Measurements from ENCODE around the gene PECR. TPM values are rescaled to one million over a fixed set of nuclear protein-coding genes. Genes with fewer than 3 reads are reported as not detected.

Gene PECR
- total and polyA plus RNA-seq, 2 of the 13 experiments (the other 11 are each of a cell fraction or from before 2014, with no cell fraction given): 151 to 153 TPM

DNA sequence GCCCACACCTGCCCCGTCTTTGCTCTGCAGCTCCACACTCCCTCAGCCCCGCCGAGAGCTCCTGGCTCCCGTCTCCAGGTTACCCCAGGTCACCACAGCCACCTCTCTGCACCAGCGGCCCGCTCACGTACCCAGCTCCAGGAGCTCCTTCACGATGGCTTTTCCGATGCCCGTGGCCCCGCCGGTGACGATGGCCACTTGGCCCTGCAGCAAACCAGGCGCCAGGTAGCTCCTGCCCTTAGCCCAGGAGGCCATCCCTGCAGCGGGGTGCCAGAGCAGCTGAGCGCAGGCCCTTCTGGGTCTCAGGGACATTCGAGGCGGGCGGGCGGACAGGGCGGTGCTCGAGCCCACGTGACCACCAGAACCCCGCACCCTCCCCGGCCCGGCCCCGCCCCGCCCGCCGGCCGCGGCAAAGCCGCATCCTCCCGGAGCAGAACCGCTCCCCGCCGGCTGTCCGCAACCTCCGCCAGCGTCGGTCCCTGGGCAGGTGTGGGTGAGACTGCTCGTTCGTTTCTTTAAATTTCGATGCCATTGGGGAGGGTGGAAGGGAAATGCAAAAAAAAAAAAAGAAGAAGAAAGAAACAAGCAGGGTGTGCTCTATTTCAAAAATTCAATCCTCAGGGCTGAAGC lies at the start of gene PECR, which contains the start of gene TMEM169 (continued):
- TF ChIP-seq PHF5A (CRISPR knock-in tag; IDR thresholded peaks at IDR 0.05; ENCODE audit: low read depth, unreplicated experiment): peak; percentile 50
- peak; percentile 91; the same call in 1 of the 2 replicates for TF ChIP-seq ZNF558 (CRISPR knock-in tag; IDR thresholded peaks at IDR 0.05; ENCODE audit: borderline replicate concordance)
- TF ChIP-seq SIN3B (IDR thresholded peaks at IDR 0.05; ENCODE audit: low read length): no peak
- TF ChIP-seq TCF12 (IDR thresholded peaks at IDR 0.05): no peak
- TF ChIP-seq TCF12 (CRISPR knock-in tag; IDR thresholded peaks at IDR 0.05): peak; percentile 73; the same call in 1 of the 2 replicates
- TF ChIP-seq, protein P1, sequence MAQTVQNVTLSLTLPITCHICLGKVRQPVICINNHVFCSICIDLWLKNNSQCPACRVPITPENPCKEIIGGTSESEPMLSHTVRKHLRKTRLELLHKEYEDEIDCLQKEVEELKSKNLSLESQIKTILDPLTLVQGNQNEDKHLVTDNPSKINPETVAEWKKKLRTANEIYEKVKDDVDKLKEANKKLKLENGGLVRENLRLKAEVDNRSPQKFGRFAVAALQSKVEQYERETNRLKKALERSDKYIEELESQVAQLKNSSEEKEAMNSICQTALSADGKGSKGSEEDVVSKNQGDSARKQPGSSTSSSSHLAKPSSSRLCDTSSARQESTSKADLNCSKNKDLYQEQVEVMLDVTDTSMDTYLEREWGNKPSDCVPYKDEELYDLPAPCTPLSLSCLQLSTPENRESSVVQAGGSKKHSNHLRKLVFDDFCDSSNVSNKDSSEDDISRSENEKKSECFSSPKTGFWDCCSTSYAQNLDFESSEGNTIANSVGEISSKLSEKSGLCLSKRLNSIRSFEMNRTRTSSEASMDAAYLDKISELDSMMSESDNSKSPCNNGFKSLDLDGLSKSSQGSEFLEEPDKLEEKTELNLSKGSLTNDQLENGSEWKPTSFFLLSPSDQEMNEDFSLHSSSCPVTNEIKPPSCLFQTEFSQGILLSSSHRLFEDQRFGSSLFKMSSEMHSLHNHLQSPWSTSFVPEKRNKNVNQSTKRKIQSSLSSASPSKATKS (CRISPR knock-in tag; IDR thresholded peaks at IDR 0.05): peak; percentile 48; the same call in 1 of the 2 replicates
- 0 out of 2 replicates have a peak, but pooled peaks have one; percentile 8 for TF ChIP-seq RFX3 (CRISPR knock-in tag; IDR thresholded peaks at IDR 0.05)
- TF ChIP-seq ZFP82 (CRISPR knock-in tag; IDR thresholded peaks at IDR 0.05; ENCODE audit: borderline replicate concordance): peak; percentile 98
- TF ChIP-seq MEIS1 (CRISPR knock-in tag; IDR thresholded peaks at IDR 0.05; ENCODE audit: borderline replicate concordance): peak; percentile 34; the same call in 1 of the 2 replicates
- TF ChIP-seq, protein P2, sequence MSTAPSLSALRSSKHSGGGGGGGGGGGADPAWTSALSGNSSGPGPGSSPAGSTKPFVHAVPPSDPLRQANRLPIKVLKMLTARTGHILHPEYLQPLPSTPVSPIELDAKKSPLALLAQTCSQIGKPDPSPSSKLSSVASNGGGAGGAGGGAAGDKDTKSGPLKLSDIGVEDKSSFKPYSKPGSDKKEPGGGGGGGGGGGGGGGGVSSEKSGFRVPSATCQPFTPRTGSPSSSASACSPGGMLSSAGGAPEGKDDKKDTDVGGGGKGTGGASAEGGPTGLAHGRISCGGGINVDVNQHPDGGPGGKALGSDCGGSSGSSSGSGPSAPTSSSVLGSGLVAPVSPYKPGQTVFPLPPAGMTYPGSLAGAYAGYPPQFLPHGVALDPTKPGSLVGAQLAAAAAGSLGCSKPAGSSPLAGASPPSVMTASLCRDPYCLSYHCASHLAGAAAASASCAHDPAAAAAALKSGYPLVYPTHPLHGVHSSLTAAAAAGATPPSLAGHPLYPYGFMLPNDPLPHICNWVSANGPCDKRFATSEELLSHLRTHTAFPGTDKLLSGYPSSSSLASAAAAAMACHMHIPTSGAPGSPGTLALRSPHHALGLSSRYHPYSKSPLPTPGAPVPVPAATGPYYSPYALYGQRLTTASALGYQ (CRISPR knock-in tag; IDR thresholded peaks at IDR 0.05): 0 out of 2 replicates have a peak, but pooled peaks have one; percentile 52
- TF ChIP-seq FOXJ3 (CRISPR knock-in tag; IDR thresholded peaks at IDR 0.05; ENCODE audit: borderline replicate concordance): no peak
- TF ChIP-seq ZNF44 (CRISPR knock-in tag; IDR thresholded peaks at IDR 0.05): peak; percentile 96
- TF ChIP-seq, protein P3, sequence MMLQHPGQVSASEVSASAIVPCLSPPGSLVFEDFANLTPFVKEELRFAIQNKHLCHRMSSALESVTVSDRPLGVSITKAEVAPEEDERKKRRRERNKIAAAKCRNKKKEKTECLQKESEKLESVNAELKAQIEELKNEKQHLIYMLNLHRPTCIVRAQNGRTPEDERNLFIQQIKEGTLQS (CRISPR knock-in tag; IDR thresholded peaks at IDR 0.05): 0 out of 2 replicates have a peak, but pooled peaks have one; percentile 44
- TF ChIP-seq SCMH1 (CRISPR knock-in tag; IDR thresholded peaks at IDR 0.05; ENCODE audit: borderline replicate concordance): no peak
- TF ChIP-seq REPIN1 (CRISPR knock-in tag; IDR thresholded peaks at IDR 0.05; ENCODE audit: borderline replicate concordance, low read depth): peak; percentile 92
- peak; percentile 81 for TF ChIP-seq MED8 (CRISPR knock-in tag; IDR thresholded peaks at IDR 0.05; ENCODE audit: insufficient replicate concordance)
- TF ChIP-seq TBP (CRISPR knock-in tag; IDR thresholded peaks at IDR 0.05): no peak
- peak; percentile 79 for TF ChIP-seq MEF2D (CRISPR knock-in tag; IDR thresholded peaks at IDR 0.05)
- peak; percentile 95 for TF ChIP-seq EEA1 (CRISPR knock-in tag; IDR thresholded peaks at IDR 0.05; ENCODE audit: borderline replicate concordance)
- no peak for TF ChIP-seq EP300 (IDR thresholded peaks at IDR 0.05; ENCODE audit: low read depth in 2 of 2, low read length in 2 of 2)
- TF ChIP-seq EP300 (CRISPR knock-in tag; IDR thresholded peaks at IDR 0.05; ENCODE audit: borderline replicate concordance): 0 out of 2 replicates have a peak, but pooled peaks have one; percentile 20
- TF ChIP-seq KLF12 (CRISPR knock-in tag; IDR thresholded peaks at IDR 0.05; ENCODE audit: borderline replicate concordance): peak; percentile 64; the same call in 1 of the 2 replicates
- peak; percentile 99 for TF ChIP-seq HES4 (CRISPR knock-in tag; IDR thresholded peaks at IDR 0.05; ENCODE audit: borderline replicate concordance)
- TF ChIP-seq CHD2 (IDR thresholded peaks at IDR 0.05; ENCODE audit: low read depth, low read length): 0 out of 2 replicates have a peak, but pooled peaks have one; percentile 19
- TF ChIP-seq WIZ (CRISPR knock-in tag; IDR thresholded peaks at IDR 0.05): 0 out of 2 replicates have a peak, but pooled peaks have one; percentile 88
